Esophagus squamous epithelium (tissue), 4 donors: ENCODE measurements around the gene FBLN5.

Source experiments
- CTCF ChIP-seq, 6 experiments: fragments of 450-650 bp in 4 of 6; fragments of 200-600 bp in 2 of 6; sonication (generic) in 2 of 6; IDR thresholded peaks; one replicate each; pipeline ENCODE4 v1.5.1; 2016 to 2019; ENCODE audit warnings: antibody characterized with exemption in 6 of 6, mild to moderate bottlenecking in 4 of 6, moderate library complexity in 4 of 6
- POLR2A ChIP-seq, 4 donors: fragments of 450-650 bp; IDR thresholded peaks; one replicate each; pipeline ENCODE4 v1.6.1; 2017; ENCODE audit warnings: antibody characterized with exemption in 4 of 4, mild to moderate bottlenecking in 4 of 4, moderate library complexity in 3 of 4

- no peak for TF ChIP-seq CTCF (IDR thresholded peaks at IDR 0.05)
- no peak for TF ChIP-seq POLR2A (IDR thresholded peaks at IDR 0.05)
These were observed 11.9 kb downstream of the FBLN5 start for GRCh38 chr14:91935586-91935985.
